GM21447 (cell line): Measurements from ENCODE around the gene SLC7A10.
"Not testable (repeated sequence)": the region's sequence is repeated elsewhere in the genome, so short reads cannot be mapped to it uniquely, and the experiment has no call there.

Experiments
- ATAC-seq: cut with Tn5 transposase; IDR thresholded peaks from one replicate; pipeline ENCODE4 v1.9.1; 2021; ENCODE audit not compliant: unreplicated experiment

SLC7A10 gene

GRCh38 chr19:33239223-33239975 lies 13.7 kb upstream of the SLC7A10 start:
- ATAC-seq: no peak

- no peak for ATAC-seq
Measured at GRCh38 chr19:33238481-33239149, 13.0 kb upstream of the SLC7A10 start.

- no peak for ATAC-seq
Measured at GRCh38 chr19:33236696-33237390, 11.2 kb upstream of the SLC7A10 start.

- ATAC-seq: no peak
Measured at GRCh38 chr19:33235996-33236350, 10.3 kb upstream of the SLC7A10 start.

- peak; percentile 93 for ATAC-seq
Measured at GRCh38 chr19:33235269-33235995, 9.8 kb upstream of the SLC7A10 start.

GRCh38 chr19:33234736-33235135 lies 9.1 kb upstream of the SLC7A10 start:
- no peak for ATAC-seq

GRCh38 chr19:33234092-33234491 lies 8.4 kb upstream of the SLC7A10 start:
- no peak for ATAC-seq

GRCh38 chr19:33233056-33233873 lies 7.6 kb upstream of the SLC7A10 start:
- no peak for ATAC-seq

GRCh38 chr19:33232656-33233055 lies 7.0 kb upstream of the SLC7A10 start:
- no peak for ATAC-seq

GRCh38 chr19:33231511-33231910 lies 5.9 kb upstream of the SLC7A10 start:
- ATAC-seq: no peak

- no peak for ATAC-seq
Measured at GRCh38 chr19:33229962-33230361, 4.3 kb upstream of the SLC7A10 start.

GRCh38 chr19:33227870-33228599 lies 2.4 kb upstream of the SLC7A10 start:
- no peak for ATAC-seq

GRCh38 chr19:33227242-33227650 lies 1.6 kb upstream of the SLC7A10 start:
- no peak for ATAC-seq

GRCh38 chr19:33226550-33227241 lies 1.0 kb upstream of the SLC7A10 start:
- no peak for ATAC-seq

GRCh38 chr19:33224694-33225457 lies 774 bp downstream of the SLC7A10 start:
- ATAC-seq: no peak

- not testable (repeated sequence) for ATAC-seq
Measured at GRCh38 chr19:33222255-33222654, 3.4 kb downstream of the SLC7A10 start.

GRCh38 chr19:33221638-33222037 lies 4.0 kb downstream of the SLC7A10 start:
- ATAC-seq: no peak

GRCh38 chr19:33220735-33221134 lies 4.9 kb downstream of the SLC7A10 start:
- ATAC-seq: no peak

- no peak for ATAC-seq
Measured at GRCh38 chr19:33220115-33220514, 5.5 kb downstream of the SLC7A10 start.
